T-helper 22 cell (primary cell): ENCODE measurements around the gene ONECUT1.

Experiments
- DNase-seq: peaks from one replicate; pipeline ENCODE4 v3.0.0-alpha.2; 2020; ENCODE audit warnings: low read depth

ONECUT1 gene

GRCh38 chr15:52796753-52797520 is 6.8 kb upstream of the ONECUT1 start:
- DNase-seq = no peak

GRCh38 chr15:52796228-52796521 is 6.0 kb upstream of the ONECUT1 start:
- no peak for DNase-seq

GRCh38 chr15:52795464-52796227 is 5.5 kb upstream of the ONECUT1 start:
- DNase-seq = no peak

GRCh38 chr15:52794665-52795463 is 4.7 kb upstream of the ONECUT1 start:
- no peak for DNase-seq

- DNase-seq = no peak
Measured at GRCh38 chr15:52791776-52792175, 1.6 kb upstream of the ONECUT1 start.

GRCh38 chr15:52790941-52791751 is 1.0 kb upstream of the ONECUT1 start:
- no peak for DNase-seq

- DNase-seq = no peak
Measured at GRCh38 chr15:52789601-52790168, 451 bp downstream of the ONECUT1 start.

- DNase-seq = no peak
Measured at GRCh38 chr15:52789008-52789600, 1.0 kb downstream of the ONECUT1 start.

- DNase-seq = no peak
Measured at GRCh38 chr15:52788099-52788986, 1.8 kb downstream of the ONECUT1 start.

- DNase-seq = no peak
Measured at GRCh38 chr15:52787549-52788098, 2.5 kb downstream of the ONECUT1 start.

GRCh38 chr15:52787123-52787503 is 3.0 kb downstream of the ONECUT1 start:
- no peak for DNase-seq

GRCh38 chr15:52786436-52787122 is 3.6 kb downstream of the ONECUT1 start:
- DNase-seq = no peak

GRCh38 chr15:52785672-52786406 is 4.3 kb downstream of the ONECUT1 start:
- DNase-seq = no peak

- DNase-seq = no peak
Measured at GRCh38 chr15:52784799-52785671, 5.1 kb downstream of the ONECUT1 start.

GRCh38 chr15:52783929-52784798 is 6.0 kb downstream of the ONECUT1 start:
- DNase-seq = no peak

- no peak for DNase-seq
Measured at GRCh38 chr15:52783191-52783829, 6.8 kb downstream of the ONECUT1 start.
